Vagina (tissue), 2 donors: ENCODE measurements around the gene TRUB1. TPM values are rescaled to one million over a fixed set of nuclear protein-coding genes. Genes with fewer than 3 reads are reported as not detected.

Source experiments
- DNase-seq, 2 donors: peaks; one replicate each; pipeline ENCODE4 v3.0.0-alpha.2; 2017; ENCODE audit errors: extremely low spot score in 2 of 2
- H3K27ac ChIP-seq: fragments of 200-600 bp; sonication (generic); one replicate; pipeline ENCODE4 v1.5.1; 2019
- H3K27me3 ChIP-seq: fragments of 200-600 bp; sonication (generic); one replicate; pipeline ENCODE4 v1.5.1; 2019
- H3K36me3 ChIP-seq, 2 donors: fragments of 200-600 bp; sonication (generic); one replicate each; pipeline ENCODE4 v1.5.1; 2017 to 2019
- H3K4me1 ChIP-seq: fragments of 200-600 bp; sonication (generic); one replicate; pipeline ENCODE4 v1.5.1; 2019
- H3K4me3 ChIP-seq, 2 donors: fragments of 200-600 bp; sonication (generic); 1 replicate in 1 of 2; 2 replicates in 1 of 2; pipeline ENCODE4 v1.5.1; 2016 to 2019
- H3K9me3 ChIP-seq: fragments of 200-600 bp; sonication (generic); one replicate; pipeline ENCODE4 v1.5.1; 2019
- CTCF ChIP-seq, 3 experiments: fragments of 450-650 bp in 2 of 3; fragments of 200-600 bp in 1 of 3; sonication (generic) in 1 of 3; IDR thresholded peaks; one replicate each; pipeline ENCODE4 v1.5.1; 2017 to 2019; ENCODE audit warnings: antibody characterized with exemption in 3 of 3, mild to moderate bottlenecking in 2 of 3, moderate library complexity in 2 of 3
- POLR2A ChIP-seq, 2 donors: fragments of 450-650 bp; IDR thresholded peaks; one replicate each; pipeline ENCODE4 v1.6.1; 2017; ENCODE audit warnings: antibody characterized with exemption in 2 of 2, mild to moderate bottlenecking in 2 of 2, moderate library complexity in 2 of 2
- POLR2AphosphoS5 ChIP-seq, 2 donors: sonication (generic); formaldehyde crosslinking; IDR thresholded peaks; one replicate each; pipeline ENCODE4 v1.9.0; 2017; ENCODE audit warnings: antibody characterized with exemption in 2 of 2, mild to moderate bottlenecking in 2 of 2, low read depth in 1 of 2; ENCODE audit not compliant: insufficient read depth in 1 of 2
- intact Hi-C: fragments of 100-400 bp; cut with DNase I; formaldehyde crosslinking; loops from one replicate; pipeline ENCODE4 v1.15.1; 2023
- total RNA-seq: library from RNA; depleted of rRNA; stranded (reverse); fragments of >200 nt; gene quantifications from one replicate; pipeline ENCODE4 v1.2.3, GENCODE V29; 2016

TRUB1 gene
- total RNA-seq, 1 donor from 2014 or later, result 30.2 TPM

GRCh38 chr10:115022733-115023132, 84.7 kb downstream of the TRUB1 start:
- Histone ChIP-seq H3K36me3 (no peaks in the 10 kb centered on the region), H3K9me3 (no peaks in the 10 kb centered on the region), H3K27me3 (no peaks in the 10 kb centered on the region), H3K27ac (no peak overlapping the region), H3K4me1 (no peaks in the 10 kb centered on the region), H3K4me3 (no peak overlapping the region)
- intact Hi-C loops, result no loop called here
- no peak for TF ChIP-seq CTCF (IDR thresholded peaks at IDR 0.05)
- no peak for DNase-seq

GRCh38 chr10:115023715-115024114, 85.7 kb downstream of the TRUB1 start:
- TF ChIP-seq POLR2AphosphoS5 (IDR thresholded peaks at IDR 0.05; ENCODE audit: insufficient read depth in 1 of 2, low read depth in 1 of 2), result no peak
- no peak for TF ChIP-seq POLR2A (IDR thresholded peaks at IDR 0.05)
- TF ChIP-seq CTCF (IDR thresholded peaks at IDR 0.05), result no peak
- Histone ChIP-seq H3K27ac (no peak overlapping the region), H3K9me3 (no peaks in the 10 kb centered on the region), H3K4me1 (no peaks in the 10 kb centered on the region), H3K27me3 (no peaks in the 10 kb centered on the region), H3K36me3 (no peaks in the 10 kb centered on the region), H3K4me3 (no peak overlapping the region)
- intact Hi-C loops, result no loop called here
- DNase-seq, result peak in 1 of 2 donors; percentile 56

- Histone ChIP-seq H3K9me3 (no peaks in the 10 kb centered on the region), H3K27me3 (no peaks in the 10 kb centered on the region), H3K4me3 (no peak overlapping the region), H3K36me3 (no peaks in the 10 kb centered on the region), H3K4me1 (no peaks in the 10 kb centered on the region), H3K27ac (no peak overlapping the region)
- TF ChIP-seq POLR2AphosphoS5 (IDR thresholded peaks at IDR 0.05; ENCODE audit: insufficient read depth in 1 of 2, low read depth in 1 of 2) (no peak), POLR2A (IDR thresholded peaks at IDR 0.05) (no peak), CTCF (IDR thresholded peaks at IDR 0.05) (no peak)
- no peak for DNase-seq
- intact Hi-C loops, result no loop called here
Observed at GRCh38 chr10:115024371-115024770, 86.4 kb downstream of the TRUB1 start.

GRCh38 chr10:115026056-115026745, 88.2 kb downstream of the TRUB1 start:
- no peak for TF ChIP-seq POLR2AphosphoS5 (IDR thresholded peaks at IDR 0.05; ENCODE audit: insufficient read depth in 1 of 2, low read depth in 1 of 2)
- no peak for TF ChIP-seq CTCF (IDR thresholded peaks at IDR 0.05)
- TF ChIP-seq POLR2A (IDR thresholded peaks at IDR 0.05), result no peak
- Histone ChIP-seq H3K27ac (no peak overlapping the region), H3K27me3 (no peaks in the 10 kb centered on the region), H3K4me1 (no peaks in the 10 kb centered on the region), H3K9me3 (no peaks in the 10 kb centered on the region), H3K36me3 (no peaks in the 10 kb centered on the region), H3K4me3 (no peak overlapping the region)
- intact Hi-C loops, result no loop called here
- DNase-seq, result no peak

- no peak for TF ChIP-seq CTCF (IDR thresholded peaks at IDR 0.05)
- no peak for TF ChIP-seq POLR2A (IDR thresholded peaks at IDR 0.05)
- no peak for TF ChIP-seq POLR2AphosphoS5 (IDR thresholded peaks at IDR 0.05; ENCODE audit: insufficient read depth in 1 of 2, low read depth in 1 of 2)
- Histone ChIP-seq H3K4me3 (no peak overlapping the region), H3K36me3 (no peaks in the 10 kb centered on the region), H3K27ac (no peak overlapping the region), H3K4me1 (no peaks in the 10 kb centered on the region), H3K27me3 (no peaks in the 10 kb centered on the region), H3K9me3 (no peaks in the 10 kb centered on the region)
- intact Hi-C loops, result no loop called here
- no peak for DNase-seq
Observed at GRCh38 chr10:115026746-115027140, 88.7 kb downstream of the TRUB1 start.
